GM21786 (cell line): Measurements from ENCODE around the gene L3MBTL3.

Experiments
- ATAC-seq: cut with Tn5 transposase; IDR thresholded peaks from one replicate; pipeline ENCODE4 v1.9.1; 2021; ENCODE audit not compliant: unreplicated experiment

L3MBTL3 gene

GRCh38 chr6:130018292-130018743 lies at the start of gene L3MBTL3:
Gene L3MBTL3 (plus strand): TSS chr6:130018581. CDS start chr6:130042700, 24,119 bp downstream.
- ATAC-seq: peak; percentile 69

DNA sequence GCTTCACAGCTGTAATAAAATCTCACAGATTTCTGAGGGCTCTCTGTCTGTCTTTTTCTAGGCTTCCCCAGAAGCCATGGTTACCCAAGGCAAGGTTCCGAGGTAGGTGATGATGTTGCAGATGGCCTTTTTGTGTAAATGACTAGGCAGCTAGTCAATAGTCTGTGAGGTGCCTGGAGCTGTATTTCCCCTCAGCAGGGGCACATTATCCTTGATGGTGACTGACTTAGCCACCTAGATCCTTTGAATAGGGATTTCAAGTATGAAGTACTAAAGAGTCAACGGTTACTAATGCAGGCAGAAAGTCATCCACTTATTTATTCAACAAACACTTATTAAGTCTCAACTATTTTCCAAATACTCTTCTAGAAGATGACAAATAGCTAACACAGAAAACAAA lies 49.3 kb upstream of the L3MBTL3 start:
- no peak for ATAC-seq

DNA sequence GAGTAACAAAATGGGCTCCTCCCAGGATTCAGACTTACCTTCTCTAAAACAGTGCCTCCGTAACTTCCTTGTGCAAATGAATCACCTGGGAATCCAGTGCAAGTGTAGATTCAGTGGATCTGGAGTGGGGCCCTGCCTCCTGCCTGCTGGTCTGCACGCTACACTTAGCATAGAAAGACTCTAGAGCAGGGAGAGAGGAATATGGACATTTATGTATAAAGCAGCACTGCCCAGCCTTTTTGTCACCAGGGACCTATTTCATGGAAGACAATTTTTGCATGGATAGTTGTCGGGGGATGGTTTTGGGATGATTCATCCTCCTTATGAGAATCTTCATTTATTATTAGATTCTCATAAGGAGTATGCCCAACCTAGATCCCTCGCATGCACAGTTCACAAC lies 42.3 kb upstream of the L3MBTL3 start:
- no peak for ATAC-seq

DNA sequence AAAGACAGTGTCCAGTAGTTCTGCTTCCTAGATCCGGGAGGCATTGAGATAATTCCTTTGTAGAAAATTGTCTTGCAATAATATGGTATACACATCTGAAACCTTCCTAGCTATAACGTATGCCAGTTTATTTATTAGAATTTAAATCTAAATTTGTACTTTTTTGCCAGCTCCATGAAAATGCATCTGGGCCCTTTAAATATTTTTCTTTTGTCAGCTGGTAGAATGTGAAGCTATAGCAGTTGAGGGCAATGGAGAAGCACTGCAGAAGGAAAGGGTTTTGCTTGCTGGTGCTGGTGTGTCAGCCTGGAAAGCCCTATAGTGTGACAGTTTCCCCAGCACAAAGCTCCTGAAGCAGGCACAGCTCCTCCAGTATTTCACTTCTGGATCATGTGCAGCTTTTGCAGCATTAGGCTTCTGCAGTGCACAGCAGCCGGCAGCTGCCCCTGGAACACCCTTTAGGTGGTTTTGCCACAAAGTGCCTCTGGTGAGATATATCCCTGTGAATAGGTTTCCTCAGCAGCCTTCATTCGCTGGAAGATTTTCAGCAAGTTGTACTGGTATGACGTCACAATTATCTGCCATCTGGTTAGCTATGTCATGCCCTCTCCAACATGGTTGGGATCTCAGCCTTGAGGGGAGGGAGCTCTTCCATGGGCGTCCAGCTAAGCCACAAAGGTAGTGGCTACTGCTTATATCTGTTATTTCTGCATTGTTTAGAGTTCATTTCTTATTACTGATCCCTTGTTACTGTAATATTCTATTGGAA lies 40.0 kb upstream of the L3MBTL3 start:
- ATAC-seq: no peak

DNA sequence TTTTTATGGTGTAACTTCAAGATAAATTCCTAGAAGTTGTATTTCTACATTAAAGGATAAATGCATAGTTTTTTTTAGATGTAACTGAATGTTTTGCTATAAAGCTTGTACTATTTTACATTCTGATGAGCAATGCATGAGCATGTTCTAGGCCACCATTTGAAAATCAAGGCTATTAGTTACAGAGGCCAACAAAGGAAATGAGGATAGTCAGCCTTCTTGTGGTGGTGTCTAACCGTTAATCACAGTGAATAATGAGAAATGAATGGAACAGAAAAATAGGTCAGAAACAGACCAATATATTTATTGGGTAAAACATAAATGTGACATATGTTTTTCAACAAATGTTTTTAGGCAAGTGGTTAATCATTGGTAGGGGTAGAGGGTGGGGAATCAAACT lies 37.6 kb upstream of the L3MBTL3 start:
- no peak for ATAC-seq

- no peak for ATAC-seq
Measured at GRCh38 chr6:129981598-129981997, 36.8 kb upstream of the L3MBTL3 start.

GRCh38 chr6:129989396-129989795 lies 29.0 kb upstream of the L3MBTL3 start:
- ATAC-seq: no peak

- no peak for ATAC-seq
Measured at GRCh38 chr6:129992881-129993280, 25.5 kb upstream of the L3MBTL3 start.

GRCh38 chr6:129994410-129994809 lies 24.0 kb upstream of the L3MBTL3 start:
- ATAC-seq: no peak

GRCh38 chr6:129996387-129996786 lies 22.0 kb upstream of the L3MBTL3 start:
- ATAC-seq: no peak

DNA sequence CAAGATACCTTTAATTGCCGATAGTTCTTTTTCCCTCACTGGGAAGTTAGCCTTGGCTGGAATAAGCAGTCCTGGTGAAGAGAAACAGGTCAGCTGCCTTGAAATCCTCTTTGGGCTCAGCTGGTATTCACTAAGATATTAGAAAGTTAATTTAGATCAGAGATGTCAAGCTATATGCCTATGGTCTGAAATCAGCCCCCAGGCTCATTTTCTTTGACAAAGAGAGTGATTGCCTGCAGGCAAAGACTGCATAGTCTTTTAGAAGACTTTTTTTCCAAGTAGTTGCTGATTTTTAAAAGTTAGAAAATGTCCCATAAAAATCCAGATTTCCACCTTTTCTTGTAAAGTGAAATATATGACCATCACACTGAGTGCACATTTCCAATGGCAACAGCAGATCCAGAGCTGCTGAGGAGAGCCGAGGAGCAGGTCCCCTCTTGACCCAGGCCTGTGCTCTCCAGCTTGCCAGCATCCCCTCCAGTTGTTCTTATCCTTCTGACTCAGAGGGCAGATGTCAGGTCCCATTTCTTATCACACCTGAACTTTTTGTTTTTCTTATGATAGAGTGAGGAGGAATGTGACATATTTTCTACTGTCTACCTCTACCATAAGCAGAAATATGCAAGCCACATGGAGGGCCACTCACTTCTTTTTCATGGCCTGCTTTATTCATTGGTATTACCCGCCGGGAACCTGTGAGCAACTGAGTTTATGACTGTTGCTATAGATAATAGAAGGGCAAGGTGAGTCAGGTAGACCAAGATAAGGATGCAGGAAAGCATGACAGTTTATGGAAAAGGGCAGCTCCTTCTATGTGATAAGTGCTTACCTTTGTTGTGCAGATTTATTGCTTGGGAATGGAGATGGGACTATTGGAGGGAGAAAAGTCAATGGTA lies 17.6 kb upstream of the L3MBTL3 start:
- no peak for ATAC-seq

GRCh38 chr6:130008236-130008873 lies 10.0 kb upstream of the L3MBTL3 start:
- no peak for ATAC-seq

DNA sequence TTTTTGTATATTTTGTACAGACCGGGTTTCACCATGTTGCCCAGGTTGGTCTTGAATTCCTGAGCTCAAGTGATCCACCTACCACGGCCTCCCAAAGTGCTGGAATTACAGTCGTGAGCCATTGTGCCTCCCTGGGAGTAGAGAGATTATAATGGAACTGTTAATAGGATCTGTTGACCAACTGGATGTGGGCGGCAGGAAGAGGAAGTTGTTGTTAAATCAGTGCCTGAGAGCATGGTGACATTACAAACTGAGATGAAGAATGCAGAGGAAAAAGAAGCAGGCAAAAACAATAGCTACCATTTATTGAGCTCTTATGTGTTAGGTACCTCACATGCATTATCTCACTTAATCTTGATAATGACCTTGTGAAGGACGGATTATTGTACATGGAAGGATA lies 9.2 kb upstream of the L3MBTL3 start:
- no peak for ATAC-seq

GRCh38 chr6:130010387-130010786 lies 8.0 kb upstream of the L3MBTL3 start:
- no peak for ATAC-seq

DNA sequence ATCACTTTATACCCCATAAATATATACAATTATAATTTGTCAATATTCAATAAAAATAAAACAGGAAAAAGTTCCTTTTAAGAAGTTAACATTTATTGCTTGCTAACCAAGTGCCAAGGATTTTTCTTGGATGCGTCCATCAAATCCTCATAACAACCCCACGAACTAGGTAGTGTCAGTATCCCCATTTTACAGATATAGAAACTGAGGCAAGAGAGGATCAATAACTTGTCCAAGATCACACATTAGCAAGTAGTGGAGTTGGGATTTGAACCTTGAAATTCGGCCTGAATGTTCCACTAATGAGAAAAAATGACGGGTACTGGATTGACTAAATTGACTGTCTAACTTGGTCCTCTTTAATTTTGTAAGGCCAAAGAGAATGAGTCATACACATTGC lies 5.7 kb upstream of the L3MBTL3 start:
- no peak for ATAC-seq

GRCh38 chr6:130018744-130019325 lies 454 bp downstream of the L3MBTL3 start:
- peak; percentile 21 for ATAC-seq

DNA sequence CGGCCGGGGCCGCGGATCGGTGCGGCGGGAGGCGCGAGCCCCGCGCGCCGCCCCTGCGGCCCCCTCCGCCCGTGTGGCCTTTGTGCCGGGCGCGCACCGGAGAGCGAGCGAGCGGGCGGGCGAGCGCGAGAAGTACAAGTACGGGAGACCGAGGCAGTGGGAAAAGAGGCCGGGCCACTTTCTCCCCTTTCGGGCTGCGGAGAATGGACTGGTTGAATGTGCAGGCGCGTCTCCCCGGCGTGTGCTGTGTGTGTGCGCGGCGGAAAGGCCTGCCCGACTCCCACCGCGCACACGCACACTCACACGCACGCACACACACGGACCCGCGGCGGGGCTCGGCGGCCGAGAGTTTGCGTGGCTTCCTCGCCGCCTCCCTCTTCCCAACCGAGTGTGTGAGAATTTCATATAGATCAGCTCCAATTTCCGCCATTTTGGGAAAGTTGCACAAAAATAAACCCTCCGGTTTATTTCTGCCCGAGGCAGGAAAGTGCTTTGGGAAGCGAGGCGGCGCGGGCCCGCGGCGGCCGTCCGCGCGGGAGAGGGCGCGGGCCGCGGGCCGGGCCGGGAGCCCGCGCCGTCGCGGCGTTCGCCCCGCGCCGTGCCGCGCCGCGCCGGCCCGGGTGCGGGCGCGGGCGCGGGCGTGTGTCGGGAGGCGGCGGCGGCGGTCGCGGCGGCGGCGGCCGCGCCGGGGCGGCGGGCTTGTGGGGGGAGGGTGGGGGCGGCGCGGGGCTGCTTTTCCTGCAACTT lies 1.1 kb downstream of the L3MBTL3 start:
- ATAC-seq: peak; percentile 15

DNA sequence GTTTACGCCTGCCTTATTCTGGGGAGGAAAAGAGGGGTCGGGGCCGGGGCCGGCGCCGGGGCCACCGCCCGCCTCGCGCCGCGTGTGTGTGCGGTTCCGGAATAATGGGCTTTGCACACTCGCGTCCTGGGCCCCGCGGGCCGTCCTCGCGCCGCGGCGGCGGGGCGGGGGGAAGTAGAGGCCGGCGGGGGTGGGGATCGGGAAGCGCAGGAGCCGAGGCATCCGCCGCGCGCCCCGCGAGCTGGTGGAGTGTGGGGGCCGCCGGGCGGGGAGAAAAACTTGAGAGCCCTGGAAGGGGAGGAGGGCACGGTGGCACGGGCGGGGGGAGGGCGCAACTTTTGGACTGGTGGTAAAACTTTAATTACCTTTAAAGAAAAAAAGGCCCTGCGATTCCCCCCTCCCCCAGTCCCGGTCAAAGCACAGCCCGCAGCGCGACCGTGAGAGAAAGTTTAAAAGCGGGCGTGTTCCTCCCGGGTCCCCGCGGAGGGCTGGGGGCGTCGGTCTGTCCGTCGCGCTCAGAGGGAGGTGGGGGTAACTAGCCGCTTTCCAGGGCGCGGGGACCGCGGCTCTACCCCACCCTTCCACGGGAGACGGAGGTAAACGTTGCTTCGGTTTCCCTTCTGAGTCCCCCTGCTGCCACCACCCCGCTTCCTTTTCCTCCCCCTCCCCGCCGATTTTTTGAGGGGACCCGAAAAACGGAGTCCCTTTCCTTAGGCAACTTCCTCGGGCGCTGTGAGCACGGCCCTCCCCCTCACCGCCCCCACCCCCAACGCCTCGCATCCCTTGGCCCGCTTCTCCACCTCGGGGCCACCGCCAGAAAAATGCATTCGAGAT lies 1.9 kb downstream of the L3MBTL3 start:
- no peak for ATAC-seq

- ATAC-seq: peak; percentile 63
Measured at GRCh38 chr6:130020907-130021629, 2.7 kb downstream of the L3MBTL3 start.
